H9 (cell line): Measurements from ENCODE around the gene SLC38A1. TPM values are rescaled to one million over a fixed set of nuclear protein-coding genes. Genes with fewer than 3 reads are reported as not detected.

Experiments used
- DNase-seq: peaks from one replicate; pipeline ENCODE4 v3.0.0-alpha.2; 2017
- H2AFZ ChIP-seq: one replicate; pipeline ENCODE4 v1.6.1; 2013; ENCODE audit warnings: mild to moderate bottlenecking, low read length, control low read depth, moderate library complexity
- H2AK5ac ChIP-seq: 2 replicates; pipeline ENCODE4 v1.6.1; 2013; ENCODE audit warnings: low read length, control low read depth, mixed read lengths; ENCODE audit not compliant: insufficient read length
- H2BK120ac ChIP-seq: one replicate; pipeline ENCODE4 v1.6.1; 2013; ENCODE audit warnings: low read depth, mild to moderate bottlenecking, low read length, control low read depth, inconsistent platforms; ENCODE audit not compliant: poor library complexity, severe bottlenecking
- H2BK12ac ChIP-seq: 2 replicates; pipeline ENCODE4 v1.6.1; 2013; ENCODE audit warnings: low read length, control low read depth, mixed read lengths, low read depth; ENCODE audit not compliant: insufficient read length
- H2BK15ac ChIP-seq: 2 replicates; pipeline ENCODE4 v1.6.1; 2013; ENCODE audit warnings: low read depth, low read length, control low read depth
- H2BK20ac ChIP-seq: one replicate; pipeline ENCODE4 v1.6.1; 2013; ENCODE audit warnings: low read depth, mild to moderate bottlenecking, low read length, control low read depth, inconsistent platforms; ENCODE audit not compliant: poor library complexity, severe bottlenecking
- H2BK5ac ChIP-seq: 2 replicates; pipeline ENCODE4 v1.6.1; 2013; ENCODE audit warnings: low read length, control low read depth, mixed read lengths; ENCODE audit not compliant: insufficient read length
- H3K14ac ChIP-seq: 2 replicates; pipeline ENCODE4 v1.6.1; 2013; ENCODE audit warnings: low read length, control low read depth; ENCODE audit not compliant: insufficient read depth
- H3K18ac ChIP-seq: 2 replicates; pipeline ENCODE4 v1.6.1; 2013; ENCODE audit warnings: low read depth, mild to moderate bottlenecking, mixed read lengths, low read length, control low read depth; ENCODE audit not compliant: insufficient read length
- H3K23ac ChIP-seq: 2 replicates; pipeline ENCODE4 v1.6.1; 2013; ENCODE audit warnings: low read length, control low read depth, mixed read lengths, low read depth; ENCODE audit not compliant: insufficient read length
- H3K23me2 ChIP-seq: 2 replicates; pipeline ENCODE4 v1.6.1; 2013; ENCODE audit warnings: low read depth, mild to moderate bottlenecking, mixed read lengths, low read length, control low read depth; ENCODE audit not compliant: insufficient read length, poor library complexity, severe bottlenecking
- H3K27ac ChIP-seq: 2 replicates; pipeline ENCODE4 v1.5.1; 2013; ENCODE audit warnings: low read length, control low read depth, mixed read lengths, low read depth; ENCODE audit not compliant: insufficient read length
- H3K27me3 ChIP-seq: 2 replicates; pipeline ENCODE4 v1.6.1; 2013; ENCODE audit warnings: low read length, control low read depth, inconsistent platforms; ENCODE audit not compliant: insufficient read depth
- H3K4ac ChIP-seq: 2 replicates; pipeline ENCODE4 v1.6.1; 2013; ENCODE audit warnings: low read depth, mild to moderate bottlenecking, control low read depth, inconsistent platforms, low read length, moderate library complexity
- H3K4me1 ChIP-seq: 2 replicates; pipeline ENCODE4 v1.6.1; 2013; ENCODE audit warnings: low read length, control low read depth, inconsistent platforms; ENCODE audit not compliant: insufficient read depth
- H3K4me2 ChIP-seq: 2 replicates; pipeline ENCODE4 v1.6.1; 2013; ENCODE audit warnings: low read length, control low read depth, mixed read lengths; ENCODE audit not compliant: insufficient read length, insufficient read depth
- H3K56ac ChIP-seq: 2 replicates; pipeline ENCODE4 v1.6.1; 2013; ENCODE audit warnings: low read depth, mild to moderate bottlenecking, mixed read lengths, low read length, control low read depth; ENCODE audit not compliant: insufficient read length
- H3K79me1 ChIP-seq: 2 replicates; pipeline ENCODE4 v1.6.1; 2013; ENCODE audit warnings: low read depth, mild to moderate bottlenecking, moderate library complexity, low read length, control low read depth, inconsistent platforms; ENCODE audit not compliant: insufficient read depth, poor library complexity, severe bottlenecking
- H3K79me2 ChIP-seq: 2 replicates; pipeline ENCODE4 v1.6.1; 2013; ENCODE audit warnings: low read length, control low read depth, inconsistent platforms; ENCODE audit not compliant: insufficient read depth
- H3K9ac ChIP-seq: 2 replicates; pipeline ENCODE4 v1.6.1; 2013; ENCODE audit warnings: low read length, control low read depth, mixed read lengths; ENCODE audit not compliant: insufficient read length; ENCODE audit errors: extremely low read depth
- H3K9me3 ChIP-seq: one replicate; pipeline ENCODE4 v1.6.1; 2013; ENCODE audit warnings: low read depth, low read length, inconsistent platforms; ENCODE audit not compliant: control insufficient read depth
- H3T11ph ChIP-seq: one replicate; pipeline ENCODE4 v1.6.1; 2013; ENCODE audit warnings: mild to moderate bottlenecking, low read length, control low read depth, inconsistent platforms
- H4K20me1 ChIP-seq: one replicate; pipeline ENCODE4 v1.6.1; 2013; ENCODE audit not compliant: control insufficient read depth, insufficient read length, insufficient read depth
- H4K5ac ChIP-seq: 2 replicates; pipeline ENCODE4 v1.6.1; 2013; ENCODE audit warnings: low read depth, mild to moderate bottlenecking, mixed read lengths, low read length, control low read depth; ENCODE audit not compliant: insufficient read length
- H4K8ac ChIP-seq: replicated peaks from 2 replicates; pipeline ENCODE4 v1.6.1; 2013; ENCODE audit warnings: low read length, control low read depth, mixed read lengths, low read depth; ENCODE audit not compliant: insufficient read length
- H4K91ac ChIP-seq: 2 replicates; pipeline ENCODE4 v1.6.1; 2013; ENCODE audit warnings: low read depth, mild to moderate bottlenecking, moderate library complexity, mixed read lengths, low read length, control low read depth; ENCODE audit not compliant: insufficient read length
- H3K27ac Mint-ChIP-seq, 3 experiments: 2 replicates in 2 of 3; 3 replicates in 1 of 3; pipeline ENCODE4 v1.8.0; 2020 to 2021; ENCODE audit warnings: mixed read lengths in 3 of 3, mild to moderate bottlenecking in 1 of 3, moderate library complexity in 1 of 3
- H3K27me3 Mint-ChIP-seq: 2 replicates; pipeline ENCODE4 v1.8.0; 2021; ENCODE audit warnings: low read depth, mild to moderate bottlenecking, moderate library complexity, mixed read lengths
- H3K36me3 Mint-ChIP-seq, 3 experiments: 2 replicates in 2 of 3; 3 replicates in 1 of 3; pipeline ENCODE4 v1.8.0; 2020 to 2021; ENCODE audit warnings: low read depth in 3 of 3, mixed read lengths in 3 of 3; ENCODE audit not compliant: insufficient read depth in 1 of 3
- H3K4me1 Mint-ChIP-seq, 2 experiments: 2 replicates each; pipeline ENCODE4 v1.8.0; 2020; ENCODE audit warnings: mixed read lengths in 2 of 2
- H3K4me3 Mint-ChIP-seq, 2 experiments: 2 replicates in 1 of 2; 3 replicates in 1 of 2; pipeline ENCODE4 v1.8.0; 2020 to 2021; ENCODE audit warnings: mild to moderate bottlenecking in 2 of 2, mixed read lengths in 2 of 2, moderate library complexity in 1 of 2
- H3K9me3 Mint-ChIP-seq, 2 experiments: 2 replicates in 1 of 2; 3 replicates in 1 of 2; pipeline ENCODE4 v1.8.0; 2020; ENCODE audit warnings: mild to moderate bottlenecking in 2 of 2, mixed read lengths in 2 of 2, moderate library complexity in 1 of 2
- CTCF ChIP-seq: fragments of 200-600 bp; sonication (generic); conservative IDR thresholded peaks from 3 replicates; pipeline ENCODE4 v1.8.0; 2021; ENCODE audit warnings: antibody characterized with exemption, mild to moderate bottlenecking
- WGBS: extraction: QIAGEN DNeasy Blood & Tissue Kit; methylation state at CpG from one replicate; pipeline ENCODE4 v1.1.7; 2013; ENCODE audit warnings: missing lambda C conversion rate, low lambda C conversion rate, mixed read lengths; ENCODE audit not compliant: insufficient read length; ENCODE audit errors: extremely low coverage; 5-methylcytosine and 5-hydroxymethylcytosine counted together
- total RNA-seq: library from RNA; stranded (reverse); gene quantifications from 2 replicates; pipeline ENCODE4 v1.2.1, GENCODE V29; 2021

SLC38A1 gene
- total RNA-seq, 1 experiment from 2014 or later: 216 TPM

DNA sequence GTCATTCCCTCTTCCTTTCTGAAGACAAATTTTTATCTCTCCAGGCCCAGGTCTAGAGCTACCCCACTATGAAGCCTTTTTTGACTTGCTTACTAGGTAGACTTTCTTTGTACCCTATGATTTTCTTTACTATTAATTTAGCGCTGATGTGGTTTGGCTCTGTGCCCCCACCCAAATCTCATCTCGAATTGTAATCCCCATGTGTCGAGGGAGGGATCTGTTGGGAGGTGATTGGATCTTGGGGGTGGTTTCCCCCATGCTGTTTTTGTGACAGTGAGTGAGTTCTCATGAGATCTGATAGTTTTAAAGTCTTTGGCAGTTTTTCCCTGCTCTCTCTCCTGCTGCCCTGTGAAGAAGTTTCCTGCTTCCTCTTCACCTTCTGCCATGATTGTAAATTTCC is 118.1 kb downstream of the SLC38A1 start:
- no peak overlapping the region for H3K14ac ChIP-seq
- H3K23me2 ChIP-seq: no peaks in the 10 kb centered on the region
- peak overlapping the region in 2 of 3 experiments; percentile 21 to 94; a peak in 3 of 7 replicates for H3K27ac Mint-ChIP-seq
- no peak overlapping the region for H3K4me3 Mint-ChIP-seq
- H3K4ac ChIP-seq: no peak overlapping the region
- WGBS: no CpG with 5 or more reads among the region's 3 CpGs
- H3K4me1 Mint-ChIP-seq: peaks cover 6 to 8% of the 10 kb centered on the region in 2 experiments; a peak in 3 of 4 replicates
- no peak overlapping the region for H3K4me2 ChIP-seq
- H3K23ac ChIP-seq: no peak overlapping the region
- H3K79me1 ChIP-seq: no peaks in the 10 kb centered on the region
- no peaks in the 10 kb centered on the region for H3K9me3 ChIP-seq
- no peaks in the 10 kb centered on the region for H3K9me3 Mint-ChIP-seq
- no peaks in the 10 kb centered on the region for H3K79me2 ChIP-seq
- no peak overlapping the region for H2AK5ac ChIP-seq
- no peaks in the 10 kb centered on the region for H3K27me3 Mint-ChIP-seq
- H3T11ph ChIP-seq: no peak overlapping the region
- H3K9ac ChIP-seq: no peak overlapping the region
- no peaks in the 10 kb centered on the region for H3K4me1 ChIP-seq
- no peak overlapping the region for H4K8ac ChIP-seq
- TF ChIP-seq CTCF: no peak
- H4K5ac ChIP-seq: no peak overlapping the region
- H4K20me1 ChIP-seq: no peaks in the 10 kb centered on the region
- H3K36me3 Mint-ChIP-seq: no peaks in the 10 kb centered on the region
- H2BK12ac ChIP-seq: no peak overlapping the region
- no peak overlapping the region for H3K56ac ChIP-seq
- H3K18ac ChIP-seq: no peak overlapping the region
- H3K27ac ChIP-seq: no peak overlapping the region
- H2BK120ac ChIP-seq: no peak overlapping the region
- H3K27me3 ChIP-seq: no peaks in the 10 kb centered on the region
- DNase-seq: no peak
- H2BK5ac ChIP-seq: no peak overlapping the region
- no peak overlapping the region for H2BK20ac ChIP-seq
- H4K91ac ChIP-seq: no peak overlapping the region
- no peak overlapping the region for H2AFZ ChIP-seq
- H2BK15ac ChIP-seq: no peak overlapping the region
